Right lobe of liver (tissue), 4 donors: ENCODE data around the gene TIMM29.

ENCODE experiments used
- CTCF ChIP-seq, 4 donors: fragments of 200-600 bp in 3 of 4; fragments of 450-650 bp in 1 of 4; IDR thresholded peaks; one replicate each; pipeline versions ENCODE4 v1.5.1 to v1.8.0; 2016 to 2022; ENCODE audit warnings: antibody characterized with exemption in 4 of 4, mild to moderate bottlenecking in 2 of 4
- POLR2A ChIP-seq: fragments of 450-650 bp; IDR thresholded peaks from one replicate; pipeline ENCODE4 v1.6.1; 2017; ENCODE audit warnings: antibody characterized with exemption, mild to moderate bottlenecking
- donor health status: DM: no; HTN: no; CAD: no.
- donor health status: DM: no; HTN: no; CAD: no.
- donor health status: DM: no; HTN: yes; CAD: no.

GRCh38 chr19:10896851-10897526, 31.6 kb upstream of the TIMM29 start:
- no peak for TF ChIP-seq CTCF (IDR thresholded peaks at IDR 0.05)
- TF ChIP-seq POLR2A = no peak
